ENCODE results near the gene THRSP. TPM values are rescaled to one million over a fixed set of nuclear protein-coding genes. Genes with fewer than 3 reads are reported as not detected.

The THRSP gene
- total and polyA plus RNA-seq, 2 donors (not counting 1 experiment from before 2014, with no cell fraction given) = under 0.01 to 0.19 TPM

DNA sequence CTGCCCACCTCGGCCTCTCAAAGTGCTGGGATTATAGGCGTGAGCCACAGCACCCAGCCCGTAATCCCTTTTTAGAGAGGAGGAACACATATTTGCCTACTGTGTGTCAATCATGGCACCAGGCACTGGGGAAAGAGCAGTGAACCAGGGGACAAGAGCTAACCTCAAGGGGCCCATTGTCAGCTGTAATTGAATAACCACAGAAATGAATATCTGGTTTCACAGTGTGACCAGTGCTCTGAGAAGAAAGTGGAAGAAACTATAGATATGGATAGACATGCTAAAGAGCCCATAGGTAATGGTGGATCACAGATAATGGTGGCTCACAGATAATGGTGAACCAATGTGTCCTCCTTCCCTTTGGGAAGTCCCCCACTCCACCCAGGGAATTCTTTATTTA is 32.0 kb upstream of the THRSP start:
- no peaks in the 10 kb centered on the region for H4K20me1 ChIP-seq (ENCODE audit: control insufficient read depth, extremely low read depth, insufficient read depth, low read length)
- no peak overlapping the region for H2AFZ ChIP-seq (ENCODE audit: low read length)
- H3K9me3 ChIP-seq (ENCODE audit: control insufficient read depth, insufficient read depth, low read depth, low read length) = no peaks in the 10 kb centered on the region
- no peak overlapping the region for H3K27ac ChIP-seq (ENCODE audit: insufficient read depth, low read length)
- H3K4me1 ChIP-seq (ENCODE audit: control insufficient read depth, extremely low read depth, insufficient read depth, low read length) = no peaks in the 10 kb centered on the region
- TF ChIP-seq EZH2 (IDR thresholded peaks at IDR 0.05; ENCODE audit: low read length, missing control alignments) = no peak
- TF ChIP-seq, protein P1, sequence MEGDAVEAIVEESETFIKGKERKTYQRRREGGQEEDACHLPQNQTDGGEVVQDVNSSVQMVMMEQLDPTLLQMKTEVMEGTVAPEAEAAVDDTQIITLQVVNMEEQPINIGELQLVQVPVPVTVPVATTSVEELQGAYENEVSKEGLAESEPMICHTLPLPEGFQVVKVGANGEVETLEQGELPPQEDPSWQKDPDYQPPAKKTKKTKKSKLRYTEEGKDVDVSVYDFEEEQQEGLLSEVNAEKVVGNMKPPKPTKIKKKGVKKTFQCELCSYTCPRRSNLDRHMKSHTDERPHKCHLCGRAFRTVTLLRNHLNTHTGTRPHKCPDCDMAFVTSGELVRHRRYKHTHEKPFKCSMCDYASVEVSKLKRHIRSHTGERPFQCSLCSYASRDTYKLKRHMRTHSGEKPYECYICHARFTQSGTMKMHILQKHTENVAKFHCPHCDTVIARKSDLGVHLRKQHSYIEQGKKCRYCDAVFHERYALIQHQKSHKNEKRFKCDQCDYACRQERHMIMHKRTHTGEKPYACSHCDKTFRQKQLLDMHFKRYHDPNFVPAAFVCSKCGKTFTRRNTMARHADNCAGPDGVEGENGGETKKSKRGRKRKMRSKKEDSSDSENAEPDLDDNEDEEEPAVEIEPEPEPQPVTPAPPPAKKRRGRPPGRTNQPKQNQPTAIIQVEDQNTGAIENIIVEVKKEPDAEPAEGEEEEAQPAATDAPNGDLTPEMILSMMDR (conservative IDR thresholded peaks at IDR 0.05 in 1 of 2, IDR thresholded peaks at IDR 0.05 in 1 of 2; ENCODE audit: low read depth in 1 of 2, low read length in 2 of 2) = no peak
- H3K4me3 ChIP-seq (replicated peaks in 1 of 4; ENCODE audit: control extremely low read depth in 1 of 4, insufficient read depth in 1 of 4, low read depth in 3 of 4, low read length in 4 of 4) = no peak overlapping the region
- H3K36me3 ChIP-seq (ENCODE audit: control insufficient read depth, insufficient read depth, low read length) = no peaks in the 10 kb centered on the region
- no peak for DNase-seq (ENCODE audit: low read depth in 2 of 2)
- no peak overlapping the region for H3K9ac ChIP-seq (ENCODE audit: insufficient read depth, low read length)
- H3K27me3 ChIP-seq (ENCODE audit: control insufficient read depth, insufficient read depth, low read length) = no peaks in the 10 kb centered on the region
- no peak overlapping the region for H3K4me2 ChIP-seq (ENCODE audit: extremely low read depth, insufficient read depth, low read length)
- H3K79me2 ChIP-seq (ENCODE audit: control insufficient read depth, insufficient read depth, low read length) = no peaks in the 10 kb centered on the region

DNA sequence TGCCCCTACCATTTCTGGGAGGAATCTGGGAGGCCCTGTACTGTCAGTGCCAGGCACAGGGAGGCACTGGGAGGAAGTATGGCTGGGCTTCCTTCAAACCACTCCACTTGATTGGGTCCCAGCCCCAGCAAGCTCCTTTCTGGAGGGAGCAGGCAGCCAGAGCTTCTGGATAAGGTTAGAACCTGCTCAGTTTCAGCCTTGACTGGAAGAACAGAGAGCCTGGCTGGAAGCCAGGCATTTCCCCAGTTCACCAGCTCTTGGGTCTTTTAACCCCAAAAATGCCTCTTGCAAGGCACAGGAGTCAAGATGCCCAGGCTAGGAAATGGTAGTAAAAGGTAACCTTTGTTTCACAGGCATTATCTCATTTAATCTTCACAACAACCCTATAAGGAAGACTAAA is 31.6 kb upstream of the THRSP start:
- H3K36me3 ChIP-seq (ENCODE audit: control insufficient read depth, insufficient read depth, low read length) = no peaks in the 10 kb centered on the region
- no peak overlapping the region for H3K27ac ChIP-seq (ENCODE audit: insufficient read depth, low read length)
- no peaks in the 10 kb centered on the region for H3K27me3 ChIP-seq (ENCODE audit: control insufficient read depth, insufficient read depth, low read length)
- H4K20me1 ChIP-seq (ENCODE audit: control insufficient read depth, extremely low read depth, insufficient read depth, low read length) = no peaks in the 10 kb centered on the region
- no peaks in the 10 kb centered on the region for H3K4me1 ChIP-seq (ENCODE audit: control insufficient read depth, extremely low read depth, insufficient read depth, low read length)
- no peaks in the 10 kb centered on the region for H3K9me3 ChIP-seq (ENCODE audit: control insufficient read depth, insufficient read depth, low read depth, low read length)
- no peak overlapping the region for H3K9ac ChIP-seq (ENCODE audit: insufficient read depth, low read length)
- no peak overlapping the region for H2AFZ ChIP-seq (ENCODE audit: low read length)
- no peak overlapping the region for H3K4me3 ChIP-seq (replicated peaks in 1 of 4; ENCODE audit: control extremely low read depth in 1 of 4, insufficient read depth in 1 of 4, low read depth in 3 of 4, low read length in 4 of 4)
- TF ChIP-seq, protein P1 (conservative IDR thresholded peaks at IDR 0.05 in 1 of 2, IDR thresholded peaks at IDR 0.05 in 1 of 2; ENCODE audit: low read depth in 1 of 2, low read length in 2 of 2) = no peak
- TF ChIP-seq EZH2 (IDR thresholded peaks at IDR 0.05; ENCODE audit: low read length, missing control alignments) = no peak
- no peaks in the 10 kb centered on the region for H3K79me2 ChIP-seq (ENCODE audit: control insufficient read depth, insufficient read depth, low read length)
- no peak for DNase-seq (ENCODE audit: low read depth in 2 of 2)
- no peak overlapping the region for H3K4me2 ChIP-seq (ENCODE audit: extremely low read depth, insufficient read depth, low read length)

DNA sequence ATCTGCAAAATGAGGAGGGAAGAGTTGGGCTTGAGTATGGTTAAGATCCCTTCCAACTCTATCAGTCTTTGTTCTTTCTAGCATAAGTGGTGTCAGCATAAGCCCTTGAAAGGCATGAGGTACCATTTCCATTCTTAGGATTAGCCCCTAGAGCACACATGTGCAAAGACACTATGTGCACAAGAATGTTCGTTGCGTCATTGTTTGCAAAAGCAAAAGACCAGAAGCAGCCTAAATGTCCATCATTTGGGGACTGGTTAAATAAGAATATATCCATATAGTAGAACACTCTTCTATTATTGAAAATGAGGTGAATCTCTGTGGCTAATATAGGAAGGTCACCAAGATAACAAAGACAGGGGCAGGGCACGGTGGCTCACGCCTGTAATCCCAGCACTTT is 30.6 kb upstream of the THRSP start:
- Histone ChIP-seq H3K36me3 (ENCODE audit: control insufficient read depth, insufficient read depth, low read length) (no peaks in the 10 kb centered on the region), H3K27me3 (ENCODE audit: control insufficient read depth, insufficient read depth, low read length) (no peaks in the 10 kb centered on the region), H2AFZ (ENCODE audit: low read length) (no peak overlapping the region), H3K9ac (ENCODE audit: insufficient read depth, low read length) (no peak overlapping the region), H4K20me1 (ENCODE audit: control insufficient read depth, extremely low read depth, insufficient read depth, low read length) (no peaks in the 10 kb centered on the region), H3K9me3 (ENCODE audit: control insufficient read depth, insufficient read depth, low read depth, low read length) (no peaks in the 10 kb centered on the region), H3K4me2 (ENCODE audit: extremely low read depth, insufficient read depth, low read length) (no peak overlapping the region), H3K4me3 (replicated peaks in 1 of 4; ENCODE audit: control extremely low read depth in 1 of 4, insufficient read depth in 1 of 4, low read depth in 3 of 4, low read length in 4 of 4) (no peak overlapping the region), H3K4me1 (ENCODE audit: control insufficient read depth, extremely low read depth, insufficient read depth, low read length) (no peaks in the 10 kb centered on the region), H3K79me2 (ENCODE audit: control insufficient read depth, insufficient read depth, low read length) (no peaks in the 10 kb centered on the region), H3K27ac (ENCODE audit: insufficient read depth, low read length) (no peak overlapping the region)
- TF ChIP-seq EZH2 (IDR thresholded peaks at IDR 0.05; ENCODE audit: low read length, missing control alignments) = no peak
- TF ChIP-seq, protein P1 (conservative IDR thresholded peaks at IDR 0.05 in 1 of 2, IDR thresholded peaks at IDR 0.05 in 1 of 2; ENCODE audit: low read depth in 1 of 2, low read length in 2 of 2) = no peak
- DNase-seq (ENCODE audit: low read depth in 2 of 2) = no peak

All from fibroblast of lung (primary cell).